Measurements from ENCODE around the gene DNASE2B.

DNASE2B gene

DNA sequence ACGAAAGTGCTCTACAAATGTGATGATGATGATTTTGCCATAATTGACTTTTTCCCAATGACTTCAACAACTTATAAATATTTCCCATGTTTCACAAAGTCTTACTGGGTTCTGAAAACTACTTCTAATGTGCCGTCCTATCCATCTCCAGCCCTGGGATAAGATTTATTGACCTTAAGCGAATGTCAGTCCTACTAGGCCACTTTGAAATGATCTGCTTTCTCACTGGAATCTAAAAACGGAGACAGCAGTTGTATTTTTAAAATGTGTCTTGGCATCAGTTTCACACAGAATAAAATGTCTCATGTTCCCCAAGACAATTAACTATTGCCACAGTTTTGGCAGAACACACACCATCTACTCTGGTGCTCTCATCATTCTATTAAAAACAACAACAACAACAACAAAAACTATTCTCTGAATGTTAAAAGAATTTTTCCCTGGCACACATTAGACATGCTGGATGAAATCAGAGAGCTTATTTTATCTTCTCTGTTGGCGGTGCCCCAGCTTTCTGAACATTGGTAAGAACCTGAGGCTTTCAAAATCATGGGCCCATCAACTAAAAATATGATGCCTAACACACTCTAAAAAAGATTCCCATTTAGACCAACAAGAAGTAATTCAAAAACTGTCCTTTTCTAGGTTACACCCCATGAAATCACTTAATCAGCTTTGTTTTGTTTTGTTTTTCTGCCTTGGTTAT, 23.1 kb upstream of the DNASE2B start:
- DNase-seq: no peak

- DNase-seq: no peak
Measured at GRCh38 chr1:84376000-84376910, 22.0 kb upstream of the DNASE2B start.

DNA sequence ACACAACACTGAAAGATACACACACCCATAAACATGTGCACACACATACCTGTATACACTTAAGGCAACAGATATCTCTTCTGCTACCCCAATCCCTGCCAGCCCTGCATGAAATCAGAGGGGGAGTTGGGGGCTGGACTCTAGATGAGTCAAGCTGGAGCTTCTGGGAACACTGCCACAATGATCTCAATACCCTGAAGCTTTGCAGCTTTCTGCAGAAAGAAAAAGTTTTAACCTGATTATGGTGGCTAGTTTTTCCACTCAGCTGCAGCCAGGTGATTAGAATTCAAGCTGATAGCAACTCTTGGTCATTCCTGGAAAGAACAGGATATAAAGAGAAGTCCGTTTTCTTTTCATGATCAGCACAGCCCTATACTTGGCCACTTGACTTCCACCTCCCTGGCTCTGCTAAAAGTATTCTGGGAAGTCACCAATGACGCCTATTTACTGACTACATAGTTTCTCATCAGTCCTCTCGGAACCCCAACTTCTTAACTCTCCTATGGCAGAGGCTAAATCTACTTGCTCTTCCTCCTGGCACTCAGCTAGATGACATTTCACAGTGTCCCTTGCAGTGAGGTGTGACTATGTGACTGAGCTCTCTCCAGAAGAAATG, 20.7 kb upstream of the DNASE2B start:
- no peak for DNase-seq

GRCh38 chr1:84379138-84379916, 19.0 kb upstream of the DNASE2B start:
- no peak for DNase-seq

- no peak for DNase-seq
Measured at GRCh38 chr1:84379917-84380180, 18.4 kb upstream of the DNASE2B start.

DNA sequence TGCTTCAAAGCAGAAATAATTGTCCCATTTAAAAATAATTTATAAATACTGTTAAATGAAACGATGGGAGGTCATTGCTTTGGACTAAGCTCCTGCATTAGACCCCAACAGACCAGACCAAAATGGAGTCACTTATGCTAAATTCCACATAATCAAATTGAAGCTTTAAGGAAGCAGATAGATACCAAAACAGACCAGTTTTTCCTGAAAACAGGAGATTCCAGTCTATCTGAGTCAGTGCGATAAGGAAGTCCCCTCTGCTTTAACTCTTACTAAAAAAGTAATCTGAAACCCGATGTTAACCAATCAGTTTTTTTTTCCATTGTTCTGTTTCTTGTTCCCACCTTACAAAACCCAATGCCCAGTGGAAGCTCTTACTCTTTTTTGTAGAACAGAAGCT, 16.2 kb upstream of the DNASE2B start:
- DNase-seq: no peak

DNA sequence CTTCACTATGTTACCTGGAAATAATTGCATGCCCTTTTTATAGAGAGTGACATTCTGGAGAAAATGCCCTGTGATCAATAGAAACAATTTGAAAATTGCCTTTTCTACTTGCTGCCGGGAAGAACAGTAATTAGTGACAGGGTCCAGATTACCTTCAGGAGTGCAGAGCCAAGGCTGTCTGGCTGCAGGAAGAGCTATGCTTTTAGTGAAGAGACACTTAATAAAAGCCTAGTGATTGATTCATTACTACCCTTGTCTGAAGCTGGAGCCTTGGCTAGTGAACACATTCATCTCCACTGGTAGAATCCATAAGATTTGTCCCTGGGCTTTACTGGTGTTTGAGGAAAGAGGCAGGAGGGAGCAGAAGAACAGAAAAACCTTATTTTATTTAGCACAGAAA, 12.9 kb upstream of the DNASE2B start:
- no peak for DNase-seq

- DNase-seq: no peak
Measured at GRCh38 chr1:84386716-84387479, 11.4 kb upstream of the DNASE2B start.

- no peak for DNase-seq
Measured at GRCh38 chr1:84387480-84388163, 10.7 kb upstream of the DNASE2B start.

GRCh38 chr1:84390226-84390625, 8.1 kb upstream of the DNASE2B start:
- DNase-seq: no peak

DNA sequence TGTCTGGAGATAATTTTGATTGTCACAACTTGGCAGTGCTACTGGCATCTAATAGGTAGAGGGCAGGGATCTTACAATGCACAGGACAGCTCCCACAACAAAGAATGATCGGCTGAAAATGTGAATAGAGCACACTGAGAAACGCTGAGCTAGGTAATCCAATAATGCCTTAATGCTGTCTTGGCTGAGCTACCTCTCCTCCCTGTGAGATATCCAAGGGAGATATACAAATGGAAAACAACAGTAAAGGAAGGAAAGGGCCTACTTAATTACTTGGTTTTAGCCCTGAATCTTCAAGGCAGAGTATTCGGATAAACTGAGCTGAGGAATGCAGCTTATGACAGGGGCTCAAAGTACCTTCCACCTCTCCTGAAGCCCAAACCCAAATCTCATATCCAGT, 2.9 kb downstream of the DNASE2B start:
- no peak for DNase-seq

GRCh38 chr1:84402060-84402459, 3.8 kb downstream of the DNASE2B start:
- DNase-seq: no peak

DNA sequence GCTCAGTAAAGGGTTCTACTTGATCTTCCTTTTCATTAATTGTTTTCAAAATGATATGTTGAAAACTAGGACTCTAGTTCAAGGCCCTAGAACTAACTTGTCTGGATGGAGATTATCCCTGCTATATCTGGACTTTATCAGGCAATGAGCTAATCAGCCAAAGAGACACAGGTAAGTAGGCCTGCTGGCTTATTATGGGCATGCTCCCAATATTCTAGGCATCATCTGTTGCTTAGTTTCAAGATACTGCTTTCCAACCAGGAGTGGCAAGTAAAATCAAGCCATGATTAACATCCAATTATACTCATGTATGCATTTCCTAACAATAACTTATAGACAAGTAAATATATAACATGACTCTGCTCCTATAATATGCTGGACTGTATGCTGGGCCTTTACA, 4.2 kb downstream of the DNASE2B start:
- no peak for DNase-seq

DNA sequence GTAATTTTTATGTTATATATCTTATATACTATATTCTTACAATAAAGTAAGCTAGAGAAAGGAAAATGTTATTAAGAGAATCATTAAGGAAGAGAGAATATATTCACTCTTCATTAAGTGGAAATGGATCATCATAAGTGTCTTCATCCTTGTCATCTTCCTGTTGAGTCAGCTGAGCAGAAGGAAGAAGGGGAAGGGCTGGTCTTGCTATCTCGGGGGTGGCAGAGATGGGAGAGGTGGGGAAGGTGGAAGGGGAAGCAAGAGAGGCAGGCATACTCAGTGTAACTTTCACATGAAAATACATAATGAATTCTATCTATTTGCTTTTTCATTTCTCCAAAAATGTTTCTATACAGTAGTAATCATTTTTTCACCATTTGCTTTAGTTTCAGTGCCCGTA, 5.1 kb downstream of the DNASE2B start:
- no peak for DNase-seq

GRCh38 chr1:84406346-84406861, 8.1 kb downstream of the DNASE2B start:
- no peak for DNase-seq

GRCh38 chr1:84407524-84407923, 9.2 kb downstream of the DNASE2B start:
- DNase-seq: no peak

DNA sequence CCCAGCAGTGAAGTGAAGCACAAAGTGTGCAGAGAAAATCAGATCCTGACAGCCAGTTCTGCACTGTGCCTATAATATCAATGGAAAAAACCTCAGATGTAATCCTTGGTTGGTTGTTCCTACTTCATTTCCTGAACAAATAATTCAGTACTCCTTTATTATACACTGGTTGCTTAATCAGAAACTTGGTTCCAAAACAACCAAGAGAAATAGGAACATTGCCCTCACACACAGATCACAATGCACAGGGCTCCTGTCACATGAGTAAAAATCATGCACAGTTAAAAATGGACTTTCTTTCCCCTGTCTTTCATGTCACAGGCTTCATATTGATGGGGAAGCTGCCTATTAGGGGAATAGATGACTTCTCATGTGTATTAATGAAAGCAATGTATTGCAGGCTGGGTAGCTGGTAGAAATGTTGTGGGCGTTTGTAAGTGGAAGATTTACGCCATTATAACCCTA, 9.7 kb downstream of the DNASE2B start:
- no peak for DNase-seq

GRCh38 chr1:84409888-84410287, 11.6 kb downstream of the DNASE2B start:
- no peak for DNase-seq

DNA sequence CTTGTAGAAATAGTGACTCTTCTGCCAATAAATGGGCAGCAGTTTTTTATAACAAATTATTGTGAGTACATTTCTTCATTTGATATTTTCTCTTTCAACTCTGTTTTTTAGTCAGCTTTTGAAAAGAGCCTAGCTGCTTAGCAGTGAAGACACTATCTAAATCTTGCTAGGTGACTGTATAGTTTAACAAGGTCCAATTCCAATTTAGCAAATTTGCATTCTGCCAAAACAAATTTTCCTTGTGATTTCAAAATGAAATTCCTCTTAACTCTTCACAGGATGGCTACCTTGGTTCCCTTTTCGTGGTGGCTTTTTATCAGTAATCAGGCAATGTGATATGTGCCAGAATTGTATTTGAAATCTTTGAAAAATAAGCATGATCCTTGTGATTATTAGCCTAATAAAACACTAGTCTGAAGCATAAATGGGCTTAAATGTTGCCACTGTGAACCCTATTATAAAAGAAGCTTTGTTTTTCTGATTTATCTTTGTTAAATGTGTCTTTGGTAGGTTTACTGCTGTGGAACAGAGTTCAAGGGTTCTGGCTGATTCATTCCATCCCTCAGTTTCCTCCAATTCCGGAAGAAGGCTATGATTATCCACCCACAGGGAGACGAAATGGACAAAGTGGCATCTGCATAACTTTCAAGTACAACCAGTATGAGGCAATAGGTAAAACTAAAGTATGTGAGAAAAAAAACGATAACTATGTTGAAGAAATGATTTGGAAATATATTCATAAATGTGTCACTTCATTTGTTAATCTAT, 12.2 kb downstream of the DNASE2B start:
- DNase-seq: no peak

DNA sequence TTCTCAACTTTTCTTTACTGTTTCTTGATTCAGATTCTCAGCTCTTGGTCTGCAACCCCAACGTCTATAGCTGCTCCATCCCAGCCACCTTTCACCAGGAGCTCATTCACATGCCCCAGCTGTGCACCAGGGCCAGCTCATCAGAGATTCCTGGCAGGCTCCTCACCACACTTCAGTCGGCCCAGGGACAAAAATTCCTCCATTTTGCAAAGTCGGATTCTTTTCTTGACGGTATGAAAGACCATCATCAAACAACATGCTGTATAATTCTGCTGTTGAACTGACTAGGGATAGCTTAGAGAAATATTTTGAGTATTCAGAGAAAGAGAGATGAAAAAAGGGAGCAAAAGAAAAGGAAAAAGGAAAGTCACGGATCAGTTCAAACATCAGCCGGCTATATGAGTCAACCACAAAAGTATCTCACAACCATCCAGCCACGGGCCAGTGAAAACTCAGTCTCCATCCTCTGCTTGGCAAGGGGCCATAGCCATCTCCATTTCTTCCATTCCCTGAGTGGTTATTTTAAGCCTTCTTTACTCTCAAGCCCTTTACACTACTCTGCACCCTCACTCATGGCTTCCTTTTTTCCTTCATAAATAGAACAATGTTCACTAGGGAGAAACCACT, 14.1 kb downstream of the DNASE2B start:
- DNase-seq: no peak
